GM21381 (cell line): Measurements from ENCODE around the gene TAF9B.
A peak's percentile ranks its signal among the peaks of the same experiment; 100 is the strongest.
"Not testable (repeated sequence)": the region's sequence is repeated elsewhere in the genome, so short reads cannot be mapped to it uniquely, and the experiment has no call there.

Experiments used
- ATAC-seq: cut with Tn5 transposase; IDR thresholded peaks from one replicate; pipeline ENCODE4 v1.9.1; 2021; ENCODE audit warnings: mild to moderate bottlenecking, moderate library complexity; ENCODE audit not compliant: unreplicated experiment

TAF9B gene

GRCh38 chrX:78116766-78117165 lies 22.7 kb downstream of the TAF9B start:
- ATAC-seq, result no peak

GRCh38 chrX:78116365-78116764 lies 23.1 kb downstream of the TAF9B start:
- no peak for ATAC-seq

- ATAC-seq, result no peak
Observed at GRCh38 chrX:78111140-78111931, 28.1 kb downstream of the TAF9B start.

- no peak for ATAC-seq
Observed at GRCh38 chrX:78109458-78109857, 30.0 kb downstream of the TAF9B start.

GRCh38 chrX:78106651-78106986 lies 32.8 kb downstream of the TAF9B start:
- ATAC-seq, result no peak

GRCh38 chrX:78105944-78106650 lies 33.4 kb downstream of the TAF9B start:
- ATAC-seq, result no peak

GRCh38 chrX:78104447-78105176 lies 34.8 kb downstream of the TAF9B start:
- ATAC-seq, result peak; percentile 23

GRCh38 chrX:78103623-78104446 lies 35.6 kb downstream of the TAF9B start, which contains the start of gene PGK1:
Gene PGK1, plus strand, starts transcription at chrX:78104248. Its CDS starts 93 bp downstream, at chrX:78104341.
- peak; percentile 94 for ATAC-seq

- no peak for ATAC-seq
Observed at GRCh38 chrX:78103001-78103622, 36.3 kb downstream of the TAF9B start.

GRCh38 chrX:78102091-78102490 lies 37.4 kb downstream of the TAF9B start:
- no peak for ATAC-seq

GRCh38 chrX:78098108-78098507 lies 41.3 kb downstream of the TAF9B start:
- ATAC-seq, result no peak

- ATAC-seq, result peak; percentile 71
Observed at GRCh38 chrX:78092296-78092695, 47.2 kb downstream of the TAF9B start.

GRCh38 chrX:78081413-78081812 lies 58.0 kb downstream of the TAF9B start:
- not testable (repeated sequence) for ATAC-seq
